WTC11 (cell line): ENCODE results near the gene IL17RE. TPM values are rescaled to one million over a fixed set of nuclear protein-coding genes. Genes with fewer than 3 reads are reported as not detected.

ENCODE experiments used
- ATAC-seq: fragments of 200-7000 bp; cut with Tn5 transposase; 2 replicates; pipeline ENCODE4 v1.10.0; 2021; ENCODE audit warnings: mild to moderate bottlenecking, moderate library complexity
- CTCF ChIA-PET: fragments of 300-600 bp; sonication (Branson Sonifier 250); formaldehyde crosslinking; loops from one replicate; lab custom pipeline; 2021; ENCODE audit warnings: antibody characterized with exemption; lab: Charles Lee
- POLR2A ChIA-PET: fragments of 350-600 bp; sonication (Branson Sonifier 250); formaldehyde crosslinking; loops from one replicate; lab custom pipeline; 2021; ENCODE audit warnings: antibody characterized with exemption; lab: Charles Lee
- DNase-seq: peaks from one replicate; pipeline ENCODE4 v3.0.0; 2021; ENCODE audit warnings: low spot score
- H3K27ac Mint-ChIP-seq: 2 replicates; pipeline ENCODE4 v1.8.0; 2021; ENCODE audit warnings: mixed read lengths
- H3K27me3 Mint-ChIP-seq: 2 replicates; pipeline ENCODE4 v1.8.0; 2021; ENCODE audit warnings: low read depth, mild to moderate bottlenecking, moderate library complexity, mixed read lengths
- H3K36me3 Mint-ChIP-seq: 2 replicates; pipeline ENCODE4 v1.8.0; 2021; ENCODE audit warnings: mixed read lengths
- H3K4me1 Mint-ChIP-seq: 2 replicates; pipeline ENCODE4 v1.8.0; 2022; ENCODE audit warnings: mixed read lengths
- H3K4me3 Mint-ChIP-seq: 2 replicates; pipeline ENCODE4 v1.8.0; 2021; ENCODE audit warnings: mild to moderate bottlenecking, moderate library complexity, mixed read lengths
- H3K9me3 Mint-ChIP-seq: 2 replicates; pipeline ENCODE4 v1.8.0; 2021; ENCODE audit warnings: mixed read lengths
- CBFB ChIP-seq: sonication (generic); formaldehyde crosslinking; IDR thresholded peaks from 2 replicates; pipeline ENCODE4 v1.8.1; 2022; ENCODE audit warnings: mild to moderate bottlenecking, low read depth, missing genetic modification reagents
- CREB1 ChIP-seq: sonication (generic); formaldehyde crosslinking; IDR thresholded peaks from 2 replicates; pipeline ENCODE4 v1.8.0; 2023; ENCODE audit warnings: mild to moderate bottlenecking, missing genetic modification reagents
- GABPB1 ChIP-seq: sonication (generic); formaldehyde crosslinking; IDR thresholded peaks from 2 replicates; pipeline ENCODE4 v1.8.1; 2023; ENCODE audit warnings: mild to moderate bottlenecking, missing genetic modification reagents
- NFATC4 ChIP-seq: fragments of 250-450 bp; sonication (Bioruptor Pico); IDR thresholded peaks from 2 replicates; pipeline ENCODE4 v1.9.0; 2021; ENCODE audit warnings: mild to moderate bottlenecking
- NFE2L1 ChIP-seq: sonication (generic); formaldehyde crosslinking; IDR thresholded peaks from 2 replicates; pipeline ENCODE4 v1.8.1; 2023; ENCODE audit warnings: missing genetic modification reagents
- NFYB ChIP-seq: sonication (generic); formaldehyde crosslinking; conservative IDR thresholded peaks from 2 replicates; pipeline ENCODE4 v1.8.0; 2022; ENCODE audit warnings: low read depth, missing genetic modification reagents
- NR3C1 ChIP-seq: sonication (generic); formaldehyde crosslinking; conservative IDR thresholded peaks from 2 replicates; pipeline ENCODE4 v1.8.1; 2023; ENCODE audit warnings: low read depth, mild to moderate bottlenecking, missing genetic modification reagents
- SMAD3 ChIP-seq: sonication (generic); formaldehyde crosslinking; IDR thresholded peaks from 2 replicates; pipeline ENCODE4 v1.8.0; 2022; ENCODE audit warnings: missing genetic modification reagents, mild to moderate bottlenecking, borderline replicate concordance
- SMAD4 ChIP-seq: sonication (generic); formaldehyde crosslinking; IDR thresholded peaks from 2 replicates; pipeline ENCODE4 v1.8.0; 2022; ENCODE audit warnings: mild to moderate bottlenecking, missing genetic modification reagents
- ZBTB21 ChIP-seq: sonication (generic); formaldehyde crosslinking; IDR thresholded peaks from 2 replicates; pipeline ENCODE4 v1.8.1; 2023; ENCODE audit warnings: mild to moderate bottlenecking, missing genetic modification reagents, borderline replicate concordance
- ZNF219 ChIP-seq: sonication (generic); formaldehyde crosslinking; IDR thresholded peaks from 2 replicates; pipeline ENCODE4 v1.8.0; 2023; ENCODE audit warnings: missing genetic modification reagents, mild to moderate bottlenecking, borderline replicate concordance
- ZNF423 ChIP-seq: fragments of 250-450 bp; sonication (Bioruptor Pico); IDR thresholded peaks from 2 replicates; pipeline ENCODE4 v2.1.2; 2022; ENCODE audit warnings: mild to moderate bottlenecking, moderate library complexity
- ZNF671 ChIP-seq: fragments of 250-450 bp; sonication (Bioruptor Pico); IDR thresholded peaks from 2 replicates; pipeline ENCODE4 v1.8.0; 2021; ENCODE audit warnings: mild to moderate bottlenecking
- total RNA-seq: library from RNA; stranded (reverse); gene quantifications from 3 replicates; pipeline ENCODE4 v1.2.3, GENCODE V29; 2021
- TF ChIP-seq, protein P1 (sequence below): sonication (generic); formaldehyde crosslinking; IDR thresholded peaks from 2 replicates; pipeline ENCODE4 v1.8.1; 2023; ENCODE audit warnings: mild to moderate bottlenecking, missing genetic modification reagents, borderline replicate concordance
- TF ChIP-seq, protein P2 (sequence below): fragments of 250-450 bp; sonication (Bioruptor Pico); IDR thresholded peaks from 2 replicates; pipeline ENCODE4 v1.9.0; 2021; ENCODE audit warnings: mild to moderate bottlenecking, borderline replicate concordance
- TF ChIP-seq, protein P3 (sequence below): sonication (generic); formaldehyde crosslinking; IDR thresholded peaks from 2 replicates; pipeline ENCODE4 v1.8.1; 2022; ENCODE audit warnings: mild to moderate bottlenecking, moderate library complexity, missing genetic modification reagents
- TF ChIP-seq, protein P4 (sequence below): sonication (generic); formaldehyde crosslinking; IDR thresholded peaks from 2 replicates; pipeline ENCODE4 v1.8.1; 2023; ENCODE audit warnings: mild to moderate bottlenecking, missing genetic modification reagents
- TF ChIP-seq, protein P5 (sequence below): sonication (generic); formaldehyde crosslinking; IDR thresholded peaks from 2 replicates; pipeline ENCODE4 v1.8.1; 2023; ENCODE audit warnings: mild to moderate bottlenecking, missing genetic modification reagents, moderate library complexity
- TF ChIP-seq, protein P6 (sequence below): sonication (generic); formaldehyde crosslinking; IDR thresholded peaks from 2 replicates; pipeline ENCODE4 v1.8.1; 2022; ENCODE audit warnings: low read depth, mild to moderate bottlenecking, moderate library complexity, missing genetic modification reagents, borderline replicate concordance

The IL17RE gene
- total RNA-seq, 1 experiment from 2014 or later: 4.2 TPM

DNA sequence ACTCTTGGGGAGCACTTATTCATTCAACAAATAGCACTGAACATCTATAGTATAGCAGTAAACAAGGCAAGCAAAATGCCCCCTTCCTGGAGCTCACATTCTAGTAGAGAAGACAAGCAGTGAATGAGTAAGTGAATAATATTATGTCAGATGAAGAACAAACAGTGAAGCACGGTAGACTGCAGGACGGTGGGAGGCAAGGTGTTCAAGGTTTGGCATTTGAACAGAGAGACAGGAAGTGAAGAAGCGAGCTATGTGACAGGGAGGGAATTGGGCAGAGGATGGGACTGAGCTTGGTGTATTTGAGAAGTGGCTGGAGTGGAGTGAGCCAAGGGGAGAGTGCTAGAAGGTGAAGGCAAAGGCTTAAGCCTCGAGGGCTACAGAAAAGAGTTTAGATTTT, 32.3 kb downstream of the IL17RE start:
- peak overlapping the region; percentile 93 for H3K4me3 Mint-ChIP-seq
- ChIA-PET CTCF (interaction anchor here (5.5 kb wide), 1 partner anchor 13 kb away, joined by 143 read pairs; no protein-coding TSS in a partner anchor), POLR2A (interaction anchor here (1.1 kb wide), 1 partner anchor 11 kb away, joined by 6 read pairs; no protein-coding TSS in a partner anchor)
- H3K9me3 Mint-ChIP-seq: peaks cover 8% of the 10 kb centered on the region; the same call in 1 of the 2 replicates
- 0 out of 2 replicates have a peak overlapping the region, but pooled peaks have one; percentile 1 for H3K27ac Mint-ChIP-seq
- peaks cover 10% of the 10 kb centered on the region for H3K27me3 Mint-ChIP-seq
- peaks cover 30% of the 10 kb centered on the region for H3K36me3 Mint-ChIP-seq
- TF ChIP-seq CBFB (CRISPR knock-in tag): no peak
- TF ChIP-seq, protein P1, sequence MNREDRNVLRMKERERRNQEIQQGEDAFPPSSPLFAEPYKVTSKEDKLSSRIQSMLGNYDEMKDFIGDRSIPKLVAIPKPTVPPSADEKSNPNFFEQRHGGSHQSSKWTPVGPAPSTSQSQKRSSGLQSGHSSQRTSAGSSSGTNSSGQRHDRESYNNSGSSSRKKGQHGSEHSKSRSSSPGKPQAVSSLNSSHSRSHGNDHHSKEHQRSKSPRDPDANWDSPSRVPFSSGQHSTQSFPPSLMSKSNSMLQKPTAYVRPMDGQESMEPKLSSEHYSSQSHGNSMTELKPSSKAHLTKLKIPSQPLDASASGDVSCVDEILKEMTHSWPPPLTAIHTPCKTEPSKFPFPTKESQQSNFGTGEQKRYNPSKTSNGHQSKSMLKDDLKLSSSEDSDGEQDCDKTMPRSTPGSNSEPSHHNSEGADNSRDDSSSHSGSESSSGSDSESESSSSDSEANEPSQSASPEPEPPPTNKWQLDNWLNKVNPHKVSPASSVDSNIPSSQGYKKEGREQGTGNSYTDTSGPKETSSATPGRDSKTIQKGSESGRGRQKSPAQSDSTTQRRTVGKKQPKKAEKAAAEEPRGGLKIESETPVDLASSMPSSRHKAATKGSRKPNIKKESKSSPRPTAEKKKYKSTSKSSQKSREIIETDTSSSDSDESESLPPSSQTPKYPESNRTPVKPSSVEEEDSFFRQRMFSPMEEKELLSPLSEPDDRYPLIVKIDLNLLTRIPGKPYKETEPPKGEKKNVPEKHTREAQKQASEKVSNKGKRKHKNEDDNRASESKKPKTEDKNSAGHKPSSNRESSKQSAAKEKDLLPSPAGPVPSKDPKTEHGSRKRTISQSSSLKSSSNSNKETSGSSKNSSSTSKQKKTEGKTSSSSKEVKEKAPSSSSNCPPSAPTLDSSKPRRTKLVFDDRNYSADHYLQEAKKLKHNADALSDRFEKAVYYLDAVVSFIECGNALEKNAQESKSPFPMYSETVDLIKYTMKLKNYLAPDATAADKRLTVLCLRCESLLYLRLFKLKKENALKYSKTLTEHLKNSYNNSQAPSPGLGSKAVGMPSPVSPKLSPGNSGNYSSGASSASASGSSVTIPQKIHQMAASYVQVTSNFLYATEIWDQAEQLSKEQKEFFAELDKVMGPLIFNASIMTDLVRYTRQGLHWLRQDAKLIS (CRISPR knock-in tag): no peak
- no peak for TF ChIP-seq SMAD4 (CRISPR knock-in tag)
- no peak for TF ChIP-seq ZNF671
- TF ChIP-seq NR3C1 (CRISPR knock-in tag): no peak
- no peak for TF ChIP-seq NFATC4 (CRISPR knock-in tag)
- TF ChIP-seq CREB1 (CRISPR knock-in tag): no peak
- no peak for TF ChIP-seq ZNF219
- TF ChIP-seq, protein P2, sequence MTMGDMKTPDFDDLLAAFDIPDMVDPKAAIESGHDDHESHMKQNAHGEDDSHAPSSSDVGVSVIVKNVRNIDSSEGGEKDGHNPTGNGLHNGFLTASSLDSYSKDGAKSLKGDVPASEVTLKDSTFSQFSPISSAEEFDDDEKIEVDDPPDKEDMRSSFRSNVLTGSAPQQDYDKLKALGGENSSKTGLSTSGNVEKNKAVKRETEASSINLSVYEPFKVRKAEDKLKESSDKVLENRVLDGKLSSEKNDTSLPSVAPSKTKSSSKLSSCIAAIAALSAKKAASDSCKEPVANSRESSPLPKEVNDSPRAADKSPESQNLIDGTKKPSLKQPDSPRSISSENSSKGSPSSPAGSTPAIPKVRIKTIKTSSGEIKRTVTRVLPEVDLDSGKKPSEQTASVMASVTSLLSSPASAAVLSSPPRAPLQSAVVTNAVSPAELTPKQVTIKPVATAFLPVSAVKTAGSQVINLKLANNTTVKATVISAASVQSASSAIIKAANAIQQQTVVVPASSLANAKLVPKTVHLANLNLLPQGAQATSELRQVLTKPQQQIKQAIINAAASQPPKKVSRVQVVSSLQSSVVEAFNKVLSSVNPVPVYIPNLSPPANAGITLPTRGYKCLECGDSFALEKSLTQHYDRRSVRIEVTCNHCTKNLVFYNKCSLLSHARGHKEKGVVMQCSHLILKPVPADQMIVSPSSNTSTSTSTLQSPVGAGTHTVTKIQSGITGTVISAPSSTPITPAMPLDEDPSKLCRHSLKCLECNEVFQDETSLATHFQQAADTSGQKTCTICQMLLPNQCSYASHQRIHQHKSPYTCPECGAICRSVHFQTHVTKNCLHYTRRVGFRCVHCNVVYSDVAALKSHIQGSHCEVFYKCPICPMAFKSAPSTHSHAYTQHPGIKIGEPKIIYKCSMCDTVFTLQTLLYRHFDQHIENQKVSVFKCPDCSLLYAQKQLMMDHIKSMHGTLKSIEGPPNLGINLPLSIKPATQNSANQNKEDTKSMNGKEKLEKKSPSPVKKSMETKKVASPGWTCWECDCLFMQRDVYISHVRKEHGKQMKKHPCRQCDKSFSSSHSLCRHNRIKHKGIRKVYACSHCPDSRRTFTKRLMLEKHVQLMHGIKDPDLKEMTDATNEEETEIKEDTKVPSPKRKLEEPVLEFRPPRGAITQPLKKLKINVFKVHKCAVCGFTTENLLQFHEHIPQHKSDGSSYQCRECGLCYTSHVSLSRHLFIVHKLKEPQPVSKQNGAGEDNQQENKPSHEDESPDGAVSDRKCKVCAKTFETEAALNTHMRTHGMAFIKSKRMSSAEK (CRISPR knock-in tag): no peak
- TF ChIP-seq, protein P3, sequence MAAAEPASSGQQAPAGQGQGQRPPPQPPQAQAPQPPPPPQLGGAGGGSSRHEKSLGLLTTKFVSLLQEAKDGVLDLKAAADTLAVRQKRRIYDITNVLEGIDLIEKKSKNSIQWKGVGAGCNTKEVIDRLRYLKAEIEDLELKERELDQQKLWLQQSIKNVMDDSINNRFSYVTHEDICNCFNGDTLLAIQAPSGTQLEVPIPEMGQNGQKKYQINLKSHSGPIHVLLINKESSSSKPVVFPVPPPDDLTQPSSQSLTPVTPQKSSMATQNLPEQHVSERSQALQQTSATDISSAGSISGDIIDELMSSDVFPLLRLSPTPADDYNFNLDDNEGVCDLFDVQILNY: no peak
- no peak for TF ChIP-seq ZNF423 (CRISPR knock-in tag)
- TF ChIP-seq, protein P4, sequence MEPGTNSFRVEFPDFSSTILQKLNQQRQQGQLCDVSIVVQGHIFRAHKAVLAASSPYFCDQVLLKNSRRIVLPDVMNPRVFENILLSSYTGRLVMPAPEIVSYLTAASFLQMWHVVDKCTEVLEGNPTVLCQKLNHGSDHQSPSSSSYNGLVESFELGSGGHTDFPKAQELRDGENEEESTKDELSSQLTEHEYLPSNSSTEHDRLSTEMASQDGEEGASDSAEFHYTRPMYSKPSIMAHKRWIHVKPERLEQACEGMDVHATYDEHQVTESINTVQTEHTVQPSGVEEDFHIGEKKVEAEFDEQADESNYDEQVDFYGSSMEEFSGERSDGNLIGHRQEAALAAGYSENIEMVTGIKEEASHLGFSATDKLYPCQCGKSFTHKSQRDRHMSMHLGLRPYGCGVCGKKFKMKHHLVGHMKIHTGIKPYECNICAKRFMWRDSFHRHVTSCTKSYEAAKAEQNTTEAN (CRISPR knock-in tag): no peak
- TF ChIP-seq ZBTB21 (CRISPR knock-in tag): no peak
- no peak for TF ChIP-seq GABPB1
- TF ChIP-seq SMAD3 (CRISPR knock-in tag): no peak
- TF ChIP-seq, protein P5, sequence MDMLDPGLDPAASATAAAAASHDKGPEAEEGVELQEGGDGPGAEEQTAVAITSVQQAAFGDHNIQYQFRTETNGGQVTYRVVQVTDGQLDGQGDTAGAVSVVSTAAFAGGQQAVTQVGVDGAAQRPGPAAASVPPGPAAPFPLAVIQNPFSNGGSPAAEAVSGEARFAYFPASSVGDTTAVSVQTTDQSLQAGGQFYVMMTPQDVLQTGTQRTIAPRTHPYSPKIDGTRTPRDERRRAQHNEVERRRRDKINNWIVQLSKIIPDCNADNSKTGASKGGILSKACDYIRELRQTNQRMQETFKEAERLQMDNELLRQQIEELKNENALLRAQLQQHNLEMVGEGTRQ (CRISPR knock-in tag): no peak
- no peak for TF ChIP-seq NFYB (CRISPR knock-in tag)
- TF ChIP-seq, protein P6, sequence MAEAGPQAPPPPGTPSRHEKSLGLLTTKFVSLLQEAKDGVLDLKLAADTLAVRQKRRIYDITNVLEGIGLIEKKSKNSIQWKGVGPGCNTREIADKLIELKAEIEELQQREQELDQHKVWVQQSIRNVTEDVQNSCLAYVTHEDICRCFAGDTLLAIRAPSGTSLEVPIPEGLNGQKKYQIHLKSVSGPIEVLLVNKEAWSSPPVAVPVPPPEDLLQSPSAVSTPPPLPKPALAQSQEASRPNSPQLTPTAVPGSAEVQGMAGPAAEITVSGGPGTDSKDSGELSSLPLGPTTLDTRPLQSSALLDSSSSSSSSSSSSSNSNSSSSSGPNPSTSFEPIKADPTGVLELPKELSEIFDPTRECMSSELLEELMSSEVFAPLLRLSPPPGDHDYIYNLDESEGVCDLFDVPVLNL (CRISPR knock-in tag): no peak
- TF ChIP-seq NFE2L1 (CRISPR knock-in tag): no peak
- DNase-seq (no peak), ATAC-seq (no peak)
- H3K4me1 Mint-ChIP-seq: peaks cover 14% of the 10 kb centered on the region
